Neuron (in vitro differentiated cells): Measurements from ENCODE around the gene CACNB2.

ENCODE experiments used
- H2AFZ ChIP-seq: one replicate; pipeline ENCODE4 v1.6.1; 2013; ENCODE audit warnings: low read depth, mild to moderate bottlenecking, inconsistent platforms, low read length, moderate library complexity
- H3K27me3 ChIP-seq: one replicate; pipeline ENCODE4 v1.6.1; 2013; ENCODE audit warnings: low read length; ENCODE audit not compliant: insufficient read depth
- H3K36me3 ChIP-seq: one replicate; pipeline ENCODE4 v1.6.1; 2013; ENCODE audit warnings: low read length; ENCODE audit not compliant: insufficient read depth
- H3K4me1 ChIP-seq: one replicate; pipeline ENCODE4 v1.6.1; 2013; ENCODE audit warnings: low read length; ENCODE audit not compliant: insufficient read depth
- H3K4me3 ChIP-seq: 2 replicates; pipeline ENCODE4 v1.5.1; 2013; ENCODE audit warnings: mild to moderate bottlenecking, low read length, moderate library complexity
- H3K9me3 ChIP-seq: one replicate; pipeline ENCODE4 v1.6.1; 2013; ENCODE audit warnings: low read length

CACNB2 gene

GRCh38 chr10:18469125-18469524 lies 328.9 kb downstream of the CACNB2 start:
- H3K4me1 ChIP-seq, result peaks cover 8% of the 10 kb centered on the region
- H2AFZ ChIP-seq, result no peak overlapping the region
- no peaks in the 10 kb centered on the region for H3K9me3 ChIP-seq
- no peak overlapping the region for H3K4me3 ChIP-seq
- H3K36me3 ChIP-seq, result no peaks in the 10 kb centered on the region
- H3K27me3 ChIP-seq, result no peaks in the 10 kb centered on the region

- Histone ChIP-seq H3K36me3 (no peaks in the 10 kb centered on the region), H3K9me3 (no peaks in the 10 kb centered on the region), H3K4me3 (no peak overlapping the region), H3K27me3 (no peaks in the 10 kb centered on the region), H3K4me1 (peaks cover 13% of the 10 kb centered on the region), H2AFZ (no peak overlapping the region)
Observed at GRCh38 chr10:18472977-18473376, 332.8 kb downstream of the CACNB2 start.

GRCh38 chr10:18473424-18474117 lies 333.3 kb downstream of the CACNB2 start:
- Histone ChIP-seq H3K9me3 (no peaks in the 10 kb centered on the region), H3K36me3 (no peaks in the 10 kb centered on the region), H3K27me3 (no peaks in the 10 kb centered on the region), H3K4me1 (peaks cover 13% of the 10 kb centered on the region), H3K4me3 (no peak overlapping the region), H2AFZ (peak overlapping the region; percentile 24)

GRCh38 chr10:18474118-18474455 lies 333.9 kb downstream of the CACNB2 start:
- Histone ChIP-seq H3K9me3 (no peaks in the 10 kb centered on the region), H3K4me3 (no peak overlapping the region), H2AFZ (peak overlapping the region; percentile 24), H3K27me3 (no peaks in the 10 kb centered on the region), H3K36me3 (no peaks in the 10 kb centered on the region), H3K4me1 (peaks cover 13% of the 10 kb centered on the region)

- no peaks in the 10 kb centered on the region for H3K36me3 ChIP-seq
- H2AFZ ChIP-seq, result no peak overlapping the region
- no peak overlapping the region for H3K4me3 ChIP-seq
- peaks cover 13% of the 10 kb centered on the region for H3K4me1 ChIP-seq
- H3K9me3 ChIP-seq, result no peaks in the 10 kb centered on the region
- no peaks in the 10 kb centered on the region for H3K27me3 ChIP-seq
Observed at GRCh38 chr10:18476076-18476647, 335.9 kb downstream of the CACNB2 start.

GRCh38 chr10:18478354-18478753 lies 338.1 kb downstream of the CACNB2 start:
- H3K27me3 ChIP-seq, result no peaks in the 10 kb centered on the region
- no peaks in the 10 kb centered on the region for H3K36me3 ChIP-seq
- H3K9me3 ChIP-seq, result no peaks in the 10 kb centered on the region
- no peak overlapping the region for H3K4me3 ChIP-seq
- peaks cover 12% of the 10 kb centered on the region for H3K4me1 ChIP-seq
- no peak overlapping the region for H2AFZ ChIP-seq

GRCh38 chr10:18479502-18479901 lies 339.3 kb downstream of the CACNB2 start:
- Histone ChIP-seq H3K4me3 (no peak overlapping the region), H2AFZ (no peak overlapping the region), H3K36me3 (no peaks in the 10 kb centered on the region), H3K9me3 (no peaks in the 10 kb centered on the region), H3K4me1 (peaks cover 1% of the 10 kb centered on the region), H3K27me3 (no peaks in the 10 kb centered on the region)

GRCh38 chr10:18483516-18484186 lies 343.4 kb downstream of the CACNB2 start:
- no peak overlapping the region for H3K4me3 ChIP-seq
- no peaks in the 10 kb centered on the region for H3K4me1 ChIP-seq

GRCh38 chr10:18486438-18486837 lies 346.2 kb downstream of the CACNB2 start:
- no peaks in the 10 kb centered on the region for H3K9me3 ChIP-seq
- no peak overlapping the region for H3K4me3 ChIP-seq
- no peaks in the 10 kb centered on the region for H3K36me3 ChIP-seq
- no peaks in the 10 kb centered on the region for H3K27me3 ChIP-seq
- no peaks in the 10 kb centered on the region for H3K4me1 ChIP-seq
- no peak overlapping the region for H2AFZ ChIP-seq

More at GRCh38 chr10:18483516-18484186, 343.4 kb downstream of the CACNB2 start:
- Histone ChIP-seq H3K27me3 (no peaks in the 10 kb centered on the region), H3K9me3 (no peaks in the 10 kb centered on the region), H3K36me3 (no peaks in the 10 kb centered on the region), H2AFZ (no peak overlapping the region)

GRCh38 chr10:18490755-18491154 lies 350.5 kb downstream of the CACNB2 start:
- H3K9me3 ChIP-seq, result no peaks in the 10 kb centered on the region
- no peak overlapping the region for H2AFZ ChIP-seq
- no peaks in the 10 kb centered on the region for H3K4me1 ChIP-seq
- H3K4me3 ChIP-seq, result no peak overlapping the region
- H3K27me3 ChIP-seq, result no peaks in the 10 kb centered on the region
- H3K36me3 ChIP-seq, result no peaks in the 10 kb centered on the region

GRCh38 chr10:18497806-18498369 lies 357.7 kb downstream of the CACNB2 start:
- Histone ChIP-seq H2AFZ (no peak overlapping the region), H3K27me3 (no peaks in the 10 kb centered on the region), H3K4me3 (no peak overlapping the region), H3K4me1 (peaks cover 4% of the 10 kb centered on the region), H3K9me3 (no peaks in the 10 kb centered on the region), H3K36me3 (no peaks in the 10 kb centered on the region)

- Histone ChIP-seq H3K27me3 (no peaks in the 10 kb centered on the region), H3K4me1 (peaks cover 4% of the 10 kb centered on the region), H2AFZ (no peak overlapping the region), H3K4me3 (no peak overlapping the region), H3K36me3 (no peaks in the 10 kb centered on the region), H3K9me3 (no peaks in the 10 kb centered on the region)
Observed at GRCh38 chr10:18498998-18499397, 358.8 kb downstream of the CACNB2 start.

- H3K27me3 ChIP-seq, result no peaks in the 10 kb centered on the region
- peaks cover 4% of the 10 kb centered on the region for H3K4me1 ChIP-seq
- H3K36me3 ChIP-seq, result no peaks in the 10 kb centered on the region
- H3K9me3 ChIP-seq, result no peaks in the 10 kb centered on the region
- H2AFZ ChIP-seq, result no peak overlapping the region
- no peak overlapping the region for H3K4me3 ChIP-seq
Observed at GRCh38 chr10:18500576-18500975, 360.4 kb downstream of the CACNB2 start.
